ENCODE data around the gene VWA5B1.

- TF ChIP-seq CTCF (IDR thresholded peaks at IDR 0.05) = no peak
- no peak for TF ChIP-seq POLR2A (IDR thresholded peaks at IDR 0.05)
- TF ChIP-seq EP300 (IDR thresholded peaks at IDR 0.05) = no peak
Observed at GRCh38 chr1:20285510-20285909, 5.2 kb upstream of the VWA5B1 start.

Measured in tibial nerve (tissue), 4 donors.